ENCODE data around the gene CRNN. TPM values are rescaled to one million over a fixed set of nuclear protein-coding genes. Genes with fewer than 3 reads are reported as not detected.

The CRNN gene
- total RNA-seq (not detected), polyA plus RNA-seq (not detected), total RNA-seq (0 reads per million in 6 experiments)

DNA sequence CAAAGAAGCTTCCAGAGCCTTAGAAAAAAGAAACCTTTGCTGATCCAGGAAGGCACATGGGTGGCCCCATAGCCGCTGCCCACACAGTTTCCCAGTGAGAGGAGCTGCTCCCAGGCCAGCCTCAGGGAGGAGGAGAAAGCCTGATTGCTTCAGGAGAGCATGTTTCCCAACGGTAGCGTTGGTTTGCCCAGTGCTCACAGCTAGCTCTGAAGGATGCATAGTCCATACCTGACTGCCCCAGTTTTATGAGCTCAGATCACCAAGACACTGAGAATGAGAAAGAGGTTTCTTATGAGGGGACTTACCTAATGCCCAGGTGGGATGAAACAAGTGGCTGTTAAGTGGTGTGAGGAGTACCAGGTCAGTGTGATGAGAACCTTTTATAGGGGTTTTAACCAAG lies at the start of gene CRNN:
TSS of gene CRNN (minus strand) at position 355 of the 400 bp plus-strand sequence. CDS start 2,030 bp downstream, outside the sequence.
- Mint-ChIP-seq H3K4me1 (no peaks in the 10 kb centered on the region), H3K36me3 (no peaks in the 10 kb centered on the region), H3K4me3 (no peak within 1 kb of the TSS), H3K27ac (peak within 1 kb of the TSS in 1 of 10 donors; percentile 30), H3K9me3 (no peaks in the 10 kb centered on the region), H3K27me3 (peaks cover 14 to 56% (median 31%) of the 10 kb centered on the region in 5 donors)
- POLR2A ChIA-PET: no interaction called here
- ATAC-seq: no peak
- no peak for DNase-seq

DNA sequence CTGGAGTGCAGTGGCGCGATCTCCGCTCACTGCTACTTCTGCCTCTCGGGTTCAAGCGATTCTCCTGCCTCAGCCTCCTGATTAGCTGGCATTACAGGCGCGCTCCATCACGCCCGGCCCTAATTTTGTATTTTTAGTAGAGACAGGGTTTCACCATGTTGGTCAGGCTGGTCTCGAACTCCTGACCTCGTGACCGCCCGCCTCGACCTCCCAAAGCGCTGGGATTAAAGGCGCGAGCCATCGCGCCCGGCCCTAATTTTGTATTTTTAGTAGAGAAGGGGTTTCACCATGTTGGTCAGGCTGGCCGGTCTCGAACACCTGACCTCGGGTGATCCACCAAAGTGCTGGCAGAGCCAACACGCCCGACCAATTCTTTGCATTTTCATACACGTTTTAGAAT lies 48.6 kb upstream of the CRNN start:
- ATAC-seq (no peak), DNase-seq (no peak)
- Mint-ChIP-seq H3K4me1 (peaks cover 12 to 30% (median 29%) of the 10 kb centered on the region in 4 donors), H3K4me3 (no peak overlapping the region), H3K9me3 (peaks cover 0 to 15% (median 6%) of the 10 kb centered on the region in 9 donors), H3K27ac (no peak overlapping the region), H3K27me3 (peaks cover 0 to 9% (median 6%) of the 10 kb centered on the region in 5 donors), H3K36me3 (peaks cover 0 to 10% (median 0%) of the 10 kb centered on the region in 3 donors)
- POLR2A ChIA-PET: interaction anchor here (0.7 kb wide), 1 partner anchor 378 kb away, joined by 3 read pairs; no protein-coding TSS in a partner anchor

DNA sequence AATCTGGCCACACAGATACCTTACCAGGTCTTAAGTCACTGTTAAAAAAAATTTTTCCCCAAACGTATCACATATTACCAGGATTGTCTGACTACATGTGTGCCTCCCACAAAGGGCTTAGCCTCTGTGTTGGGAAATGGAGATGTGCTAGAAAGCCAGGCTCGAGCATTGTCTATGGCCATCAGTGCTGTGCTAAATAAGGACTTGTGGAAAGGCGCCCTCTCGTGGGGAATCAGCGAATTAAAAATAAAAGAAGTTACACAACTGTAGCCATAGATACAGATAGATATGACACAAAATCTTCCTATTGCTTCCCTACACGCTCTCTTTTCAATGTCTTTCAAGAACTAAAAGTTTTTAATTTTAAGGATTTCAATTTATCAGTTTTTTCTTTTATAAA lies 47.5 kb upstream of the CRNN start:
- H3K27ac Mint-ChIP-seq: peak overlapping the region in 1 of 10 donors; percentile 80
- H3K4me1 Mint-ChIP-seq: peaks cover 12 to 30% (median 29%) of the 10 kb centered on the region in 4 donors
- peaks cover 0 to 5% (median 0%) of the 10 kb centered on the region in 5 donors for H3K27me3 Mint-ChIP-seq
- POLR2A ChIA-PET: no interaction called here
- H3K9me3 Mint-ChIP-seq: peaks cover 0 to 9% (median 0%) of the 10 kb centered on the region in 9 donors
- peaks cover 0 to 4% (median 0%) of the 10 kb centered on the region in 3 donors for H3K36me3 Mint-ChIP-seq
- ATAC-seq (peak; percentile 52 to 60), DNase-seq (peak in 9 of 10 donors; percentile 43 to 72 (median 47))
- peak overlapping the region in 1 of 10 donors; percentile 21 for H3K4me3 Mint-ChIP-seq

DNA sequence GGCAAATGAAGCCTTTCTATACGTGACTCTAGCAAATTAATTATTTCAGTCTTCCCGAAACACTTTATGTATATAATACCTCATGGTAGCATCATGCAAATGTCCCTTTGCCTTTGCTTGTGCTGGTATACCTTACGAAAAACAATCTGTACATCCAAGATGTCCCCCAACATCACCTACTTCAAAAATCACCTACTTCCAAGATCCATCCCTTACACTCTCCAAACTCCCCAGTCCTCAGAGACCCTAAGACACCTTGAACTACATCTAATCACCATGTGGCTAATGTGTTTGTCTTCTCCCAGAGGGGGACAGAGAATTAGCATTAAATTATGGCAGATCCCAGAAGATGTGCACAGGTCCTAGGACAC lies 46.5 kb upstream of the CRNN start:
- no peak for DNase-seq
- H3K36me3 Mint-ChIP-seq: no peaks in the 10 kb centered on the region
- H3K4me3 Mint-ChIP-seq: peak overlapping the region in 5 of 10 donors; percentile 33 to 81 (median 68)
- POLR2A ChIA-PET: interaction anchor here (0.7 to 0.8 kb wide), 2 partner anchors 396 to 411 kb away, joined by 3 to 4 read pairs; no protein-coding TSS in a partner anchor
- peak overlapping the region in 4 of 10 donors; percentile 61 to 93 (median 82) for H3K27ac Mint-ChIP-seq
- peaks cover 0 to 5% (median 0%) of the 10 kb centered on the region in 9 donors for H3K9me3 Mint-ChIP-seq
- H3K4me1 Mint-ChIP-seq: peaks cover 12 to 30% (median 29%) of the 10 kb centered on the region in 4 donors
- no peak for ATAC-seq
- H3K27me3 Mint-ChIP-seq: peaks cover 0 to 4% (median 0%) of the 10 kb centered on the region in 5 donors

DNA sequence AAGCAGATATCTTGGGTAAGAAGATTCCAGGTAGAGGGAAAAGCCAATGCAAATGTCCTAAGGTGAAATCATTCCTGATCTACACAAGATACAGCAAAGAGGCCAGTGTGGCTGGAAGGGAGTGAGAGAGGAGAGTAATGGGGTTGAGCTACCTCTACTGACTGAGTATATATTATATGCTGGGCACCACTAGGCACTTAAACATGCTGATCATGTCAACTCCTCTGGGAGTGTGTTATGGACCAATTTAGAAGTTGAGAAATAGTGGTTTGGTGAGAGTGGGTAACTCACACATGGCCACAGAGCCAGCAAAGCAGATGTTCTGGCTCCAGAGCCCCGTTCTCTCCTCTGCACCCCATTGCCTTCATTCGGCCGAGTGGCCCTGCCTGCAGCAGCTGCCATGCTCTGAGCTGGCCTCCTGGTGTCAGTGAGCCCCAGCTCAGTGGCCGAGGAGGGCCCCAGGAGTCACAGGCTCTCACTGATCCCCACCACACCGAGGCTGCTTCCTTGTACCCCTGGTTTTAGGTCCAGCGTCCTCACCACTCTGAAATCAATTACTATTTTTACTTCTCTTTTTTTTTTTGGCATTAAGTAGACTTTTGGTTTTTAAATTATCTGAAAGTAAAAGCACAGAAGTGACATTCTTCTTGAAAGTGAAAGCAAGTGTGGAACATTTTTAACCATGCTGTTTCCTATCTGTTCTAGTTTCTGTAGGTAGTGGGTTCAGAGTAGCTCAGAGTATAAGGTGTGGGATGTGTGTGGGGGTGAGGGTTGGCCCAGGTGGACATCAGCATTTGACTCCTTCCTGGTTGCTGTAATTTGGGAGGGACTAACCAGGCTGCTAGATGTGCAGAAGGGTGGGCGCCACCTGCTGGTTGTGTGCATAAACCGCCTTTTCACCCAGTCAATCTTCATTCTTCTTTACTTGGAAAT lies 45.8 kb upstream of the CRNN start:
- POLR2A ChIA-PET: interaction anchor here (0.7 to 2.2 kb wide), 5 partner anchors 271 to 424 kb away, joined by 3 to 8 read pairs (median 4); no protein-coding TSS in a partner anchor
- Mint-ChIP-seq H3K27ac (peak overlapping the region; percentile 61 to 96 (median 88)), H3K27me3 (peaks cover 0 to 5% (median 0%) of the 10 kb centered on the region in 5 donors), H3K36me3 (no peaks in the 10 kb centered on the region), H3K4me3 (peak overlapping the region; percentile 61 to 82 (median 78)), H3K4me1 (peaks cover 12 to 30% (median 29%) of the 10 kb centered on the region in 4 donors), H3K9me3 (peaks cover 0 to 5% (median 0%) of the 10 kb centered on the region in 9 donors)
- ATAC-seq (peak; percentile 68 to 74), DNase-seq (peak; percentile 36 to 81 (median 62))

DNA sequence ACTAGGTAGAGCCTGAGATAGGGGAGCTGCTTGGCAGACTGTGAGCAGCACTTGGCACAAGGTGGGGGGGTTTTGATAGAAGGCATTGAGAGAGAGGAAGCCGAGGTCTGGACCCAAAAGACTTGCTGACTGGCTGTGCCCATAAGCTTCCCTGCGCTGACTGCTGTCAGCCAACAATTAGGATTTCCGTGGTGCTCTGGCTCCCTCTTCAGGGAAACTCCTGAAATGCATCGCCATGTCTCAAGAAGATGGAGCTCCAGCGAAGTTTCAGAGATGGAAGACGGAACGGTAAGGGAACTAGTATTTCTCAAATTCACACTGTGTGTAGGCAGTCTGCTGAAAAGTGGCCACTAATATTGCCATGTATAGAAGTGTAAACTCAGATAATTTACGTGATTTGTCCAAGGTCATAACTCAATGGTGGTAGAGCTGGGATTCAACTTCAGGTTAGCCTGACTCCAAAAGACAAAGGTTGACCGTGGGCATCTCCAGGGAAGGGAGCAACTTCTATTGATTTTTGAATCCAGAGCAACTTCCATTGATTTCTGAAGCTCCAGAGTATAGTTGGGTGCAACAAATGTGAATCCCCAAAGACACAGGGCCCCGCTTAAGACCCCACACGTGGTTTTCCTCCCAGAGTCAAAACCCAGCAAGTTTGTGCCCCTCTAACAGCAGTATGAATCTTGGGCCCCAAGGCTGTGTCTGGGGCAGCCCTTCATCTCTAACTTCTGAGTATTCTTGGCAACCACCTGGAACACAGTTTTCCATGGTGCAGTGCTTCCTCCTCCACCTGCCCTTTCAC lies 44.5 kb upstream of the CRNN start:
- Mint-ChIP-seq H3K27ac (peak overlapping the region in 6 of 10 donors; percentile 2 to 61 (median 14)), H3K36me3 (no peaks in the 10 kb centered on the region), H3K4me1 (peaks cover 12 to 30% (median 29%) of the 10 kb centered on the region in 4 donors), H3K27me3 (peaks cover 0 to 10% (median 0%) of the 10 kb centered on the region in 5 donors), H3K9me3 (peaks cover 0 to 2% (median 0%) of the 10 kb centered on the region in 9 donors), H3K4me3 (peak overlapping the region in 6 of 10 donors; percentile 2 to 64 (median 27))
- POLR2A ChIA-PET: interaction anchor here (1.6 to 2.2 kb wide), 3 partner anchors 270 to 423 kb away, joined by 4 to 8 read pairs (median 6); no protein-coding TSS in a partner anchor
- DNase-seq: peak; percentile 49 to 86 (median 74)
- ATAC-seq: peak; percentile 74 to 78

DNA sequence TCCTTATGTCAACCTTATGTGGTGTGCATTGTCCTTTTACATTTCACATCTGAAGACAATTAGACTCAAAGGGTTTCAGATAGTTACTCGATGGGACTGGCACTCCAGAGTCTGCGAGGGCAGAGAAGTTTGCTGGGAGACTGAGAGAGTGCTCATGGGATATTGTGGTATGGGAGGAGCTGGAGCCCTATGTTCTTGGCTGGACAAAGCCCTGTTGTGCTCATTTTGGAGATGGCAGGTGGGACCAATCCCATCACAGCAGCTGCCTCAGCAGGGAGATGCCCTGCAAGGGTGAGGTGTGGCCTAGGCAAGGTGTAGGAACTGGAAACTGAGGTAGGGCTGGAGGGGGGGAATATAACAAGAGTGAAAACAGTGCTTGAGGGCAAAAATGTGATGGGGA lies 43.5 kb upstream of the CRNN start:
- no peaks in the 10 kb centered on the region for H3K36me3 Mint-ChIP-seq
- ATAC-seq: no peak
- H3K4me1 Mint-ChIP-seq: peaks cover 12 to 30% (median 29%) of the 10 kb centered on the region in 4 donors
- H3K4me3 Mint-ChIP-seq: no peak overlapping the region
- POLR2A ChIA-PET: interaction anchor here (2.0 kb wide), 1 partner anchor 269 kb away, joined by 8 read pairs; no protein-coding TSS in a partner anchor
- H3K27me3 Mint-ChIP-seq: peaks cover 0 to 10% (median 0%) of the 10 kb centered on the region in 5 donors
- H3K9me3 Mint-ChIP-seq: peaks cover 0 to 2% (median 0%) of the 10 kb centered on the region in 9 donors
- peak overlapping the region in 1 of 10 donors; percentile 48 for H3K27ac Mint-ChIP-seq
- no peak for DNase-seq

DNA sequence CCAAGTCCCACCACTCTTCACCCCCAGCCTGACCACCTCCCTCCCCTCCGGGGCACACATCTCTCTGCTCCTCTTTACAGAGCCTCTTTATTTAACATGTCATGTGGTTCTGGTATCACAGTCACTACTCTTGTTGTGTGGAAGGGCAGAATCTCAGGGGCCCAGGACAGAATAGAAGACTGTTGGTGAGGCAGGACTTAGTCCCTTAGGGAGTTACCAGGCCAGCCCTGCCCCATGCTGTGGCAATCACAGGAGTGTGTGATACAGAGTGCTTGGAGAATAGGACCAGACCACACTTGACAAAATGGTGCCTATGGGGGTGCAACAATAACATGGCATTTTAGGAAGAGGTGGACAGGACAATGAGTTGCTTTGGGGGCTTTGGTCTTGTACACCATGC lies 43.0 kb upstream of the CRNN start:
- POLR2A ChIA-PET: no interaction called here
- peaks cover 0 to 10% (median 0%) of the 10 kb centered on the region in 5 donors for H3K27me3 Mint-ChIP-seq
- no peak overlapping the region for H3K27ac Mint-ChIP-seq
- H3K4me1 Mint-ChIP-seq: peaks cover 12 to 30% (median 29%) of the 10 kb centered on the region in 4 donors
- H3K4me3 Mint-ChIP-seq: no peak overlapping the region
- DNase-seq (no peak), ATAC-seq (no peak)
- peaks cover 0 to 2% (median 0%) of the 10 kb centered on the region in 9 donors for H3K9me3 Mint-ChIP-seq
- H3K36me3 Mint-ChIP-seq: no peaks in the 10 kb centered on the region

DNA sequence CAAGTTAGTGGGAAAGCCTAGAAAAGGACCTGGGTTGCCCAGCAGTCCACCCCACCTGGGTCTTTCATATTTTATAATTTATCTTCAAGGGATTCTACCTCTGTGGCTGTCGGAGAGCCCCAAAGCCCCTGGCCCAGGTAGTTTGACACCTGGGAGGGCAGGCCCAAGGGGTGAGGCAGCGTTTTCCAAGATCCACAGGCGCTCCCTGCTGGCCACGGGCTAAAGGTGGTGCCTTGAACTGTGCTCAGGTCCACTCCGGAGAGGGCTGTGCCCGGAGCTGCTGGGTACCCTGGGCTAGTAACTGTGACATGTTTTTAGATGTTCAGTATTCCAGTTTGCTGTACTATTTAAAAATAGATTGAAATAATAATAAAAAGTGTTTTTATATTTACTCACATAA lies 37.2 kb upstream of the CRNN start:
- POLR2A ChIA-PET: no interaction called here
- Mint-ChIP-seq H3K4me3 (no peak overlapping the region), H3K4me1 (no peaks in the 10 kb centered on the region), H3K36me3 (no peaks in the 10 kb centered on the region), H3K27ac (no peak overlapping the region), H3K27me3 (peaks cover 0 to 8% (median 0%) of the 10 kb centered on the region in 5 donors), H3K9me3 (peaks cover 0 to 2% (median 0%) of the 10 kb centered on the region in 9 donors)
- ATAC-seq (no peak), DNase-seq (no peak)

DNA sequence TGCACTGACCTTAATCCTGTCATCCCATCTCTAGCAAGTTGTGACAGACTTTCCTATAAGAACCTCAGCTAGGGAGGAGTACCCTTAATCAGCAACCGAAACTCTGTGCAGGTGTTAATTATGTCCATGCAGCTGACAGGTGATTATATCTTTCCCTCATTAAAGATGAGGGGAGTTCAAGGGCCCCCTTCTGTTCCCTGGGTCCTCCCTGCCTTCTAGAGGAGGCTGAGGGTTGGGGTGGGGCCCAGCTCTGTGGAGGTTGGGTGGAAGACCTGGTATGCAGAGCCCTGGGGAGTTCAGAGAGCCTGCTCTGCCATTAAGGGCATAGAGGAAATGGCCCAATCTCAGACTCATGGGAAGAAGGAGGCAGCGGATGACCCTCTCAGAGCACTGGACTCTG lies 35.6 kb upstream of the CRNN start:
- no peaks in the 10 kb centered on the region for H3K36me3 Mint-ChIP-seq
- H3K27ac Mint-ChIP-seq: no peak overlapping the region
- DNase-seq (no peak), ATAC-seq (no peak)
- H3K4me3 Mint-ChIP-seq: no peak overlapping the region
- no peaks in the 10 kb centered on the region for H3K4me1 Mint-ChIP-seq
- POLR2A ChIA-PET: no interaction called here
- H3K27me3 Mint-ChIP-seq: peaks cover 0 to 4% (median 0%) of the 10 kb centered on the region in 5 donors
- H3K9me3 Mint-ChIP-seq: no peaks in the 10 kb centered on the region

DNA sequence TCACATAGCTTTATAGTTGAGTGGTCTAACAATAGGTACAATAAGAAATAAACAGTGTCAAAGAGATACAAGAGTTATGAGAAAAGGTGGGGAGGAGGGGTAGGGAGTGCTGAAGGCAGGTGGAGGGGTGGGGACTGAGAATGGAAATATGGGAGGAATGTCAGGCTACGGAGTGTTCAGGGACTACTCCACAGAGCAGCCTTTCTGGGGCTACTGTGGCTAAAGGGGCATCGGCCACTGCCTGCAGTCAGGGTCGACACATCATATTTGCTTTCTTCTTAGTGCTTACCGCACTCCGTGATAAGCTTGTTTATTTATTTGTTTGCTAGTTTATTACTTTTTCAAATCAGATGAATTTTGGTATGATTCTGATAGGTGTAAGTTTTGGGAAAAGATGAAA lies 34.4 kb upstream of the CRNN start:
- H3K27me3 Mint-ChIP-seq: peaks cover 0 to 3% (median 0%) of the 10 kb centered on the region in 5 donors
- H3K4me1 Mint-ChIP-seq: no peaks in the 10 kb centered on the region
- H3K36me3 Mint-ChIP-seq: no peaks in the 10 kb centered on the region
- H3K27ac Mint-ChIP-seq: no peak overlapping the region
- POLR2A ChIA-PET: no interaction called here
- DNase-seq (no peak), ATAC-seq (no peak)
- H3K9me3 Mint-ChIP-seq: no peaks in the 10 kb centered on the region
- no peak overlapping the region for H3K4me3 Mint-ChIP-seq

DNA sequence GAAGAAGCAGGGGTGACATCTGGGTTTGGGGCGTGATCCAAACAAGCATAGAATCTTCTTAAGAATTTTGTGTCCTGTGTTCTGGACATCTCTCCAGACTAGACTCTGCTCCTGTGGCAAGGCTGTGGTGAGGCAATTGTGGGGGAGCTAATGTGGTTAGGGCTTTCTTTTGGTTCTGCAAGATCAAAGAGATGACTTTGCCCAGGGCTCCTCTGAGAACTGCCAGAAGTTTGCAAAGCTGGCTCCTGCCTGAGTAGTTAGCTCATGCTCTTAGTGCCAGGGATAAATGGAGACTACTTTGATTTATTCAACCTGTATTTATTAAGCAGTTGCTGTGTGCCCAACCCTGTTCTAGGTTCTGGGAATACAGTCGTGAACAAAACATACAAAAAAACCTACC lies 34.0 kb upstream of the CRNN start:
- Mint-ChIP-seq H3K36me3 (no peaks in the 10 kb centered on the region), H3K4me3 (no peak overlapping the region), H3K27ac (no peak overlapping the region), H3K27me3 (peaks cover 0 to 3% (median 0%) of the 10 kb centered on the region in 5 donors), H3K9me3 (no peaks in the 10 kb centered on the region), H3K4me1 (no peaks in the 10 kb centered on the region)
- ATAC-seq: peak in 1 of 2 donors; percentile 44
- POLR2A ChIA-PET: no interaction called here
- no peak for DNase-seq
